GM23338 (cell line): ENCODE data around the gene MAP3K6. TPM values are rescaled to one million over a fixed set of nuclear protein-coding genes. Genes with fewer than 3 reads are reported as not detected.

ENCODE experiments used
- ATAC-seq: fragments of 200-7000 bp; cut with Tn5 transposase; 3 replicates; pipeline ENCODE4 v1.9.1; 2020
- DNase-seq: peaks from one replicate; pipeline ENCODE4 v3.0.0-alpha.2; 2015; ENCODE audit warnings: low spot score
- H2AFZ ChIP-seq: fragments of 200-600 bp; sonication (generic); 2 replicates; pipeline ENCODE4 v1.8.0; 2016; ENCODE audit warnings: antibody characterized with exemption, mild to moderate bottlenecking, moderate library complexity
- H3F3A ChIP-seq: fragments of 200-600 bp; sonication (generic); replicated peaks from 2 replicates; pipeline ENCODE4 v1.8.0; 2017; ENCODE audit warnings: antibody characterized with exemption, mixed run types, low read depth
- H3K27ac ChIP-seq: fragments of 200-600 bp; sonication (generic); 2 replicates; pipeline ENCODE4 v1.6.1; 2016; ENCODE audit warnings: low read depth
- H3K27me3 ChIP-seq: fragments of 200-600 bp; sonication (generic); 2 replicates; pipeline ENCODE4 v1.8.0; 2016; ENCODE audit warnings: mild to moderate bottlenecking, mixed run types, moderate library complexity; ENCODE audit not compliant: insufficient read depth
- H3K36me3 ChIP-seq: fragments of 200-600 bp; sonication (generic); 2 replicates; pipeline ENCODE4 v1.8.0; 2016; ENCODE audit warnings: mild to moderate bottlenecking; ENCODE audit not compliant: insufficient read depth
- H3K4me1 ChIP-seq: fragments of 200-600 bp; sonication (generic); 2 replicates; pipeline ENCODE4 v1.8.0; 2016; ENCODE audit warnings: mild to moderate bottlenecking, moderate library complexity; ENCODE audit not compliant: insufficient read depth
- H3K4me2 ChIP-seq: fragments of 200-600 bp; sonication (generic); 2 replicates; pipeline ENCODE4 v1.7.1; 2017; ENCODE audit warnings: mixed run types
- H3K4me3 ChIP-seq: fragments of 200-600 bp; sonication (generic); 2 replicates; pipeline ENCODE4 v1.6.1; 2016; ENCODE audit warnings: mixed run types
- H3K79me2 ChIP-seq: fragments of 200-600 bp; sonication (generic); replicated peaks from 2 replicates; pipeline ENCODE4 v1.8.0; 2017; ENCODE audit warnings: mild to moderate bottlenecking; ENCODE audit not compliant: insufficient read depth
- H3K9me2 ChIP-seq: fragments of 200-600 bp; sonication (generic); 2 replicates; pipeline ENCODE4 v1.8.0; 2017; ENCODE audit not compliant: insufficient read depth
- H4K20me1 ChIP-seq: fragments of 200-600 bp; sonication (generic); replicated peaks from 2 replicates; pipeline ENCODE4 v1.8.0; 2017; ENCODE audit warnings: mild to moderate bottlenecking; ENCODE audit not compliant: insufficient read depth
- H3K27ac Mint-ChIP-seq: 2 replicates; pipeline ENCODE4 v1.8.0; 2020; ENCODE audit warnings: inconsistent platforms, mild to moderate bottlenecking, moderate library complexity, mixed read lengths
- H3K27me3 Mint-ChIP-seq: 3 replicates; pipeline ENCODE4 v1.8.0; 2022; ENCODE audit warnings: low read depth, mild to moderate bottlenecking, moderate library complexity, mixed read lengths, inconsistent platforms; ENCODE audit not compliant: insufficient read depth, poor library complexity
- H3K36me3 Mint-ChIP-seq: 3 replicates; pipeline ENCODE4 v1.8.0; 2021; ENCODE audit warnings: low read depth, mild to moderate bottlenecking, inconsistent platforms, moderate library complexity, mixed read lengths
- H3K4me1 Mint-ChIP-seq: 3 replicates; pipeline ENCODE4 v1.8.0; 2020; ENCODE audit warnings: mild to moderate bottlenecking, inconsistent platforms, mixed read lengths
- H3K4me3 Mint-ChIP-seq: 3 replicates; pipeline ENCODE4 v1.8.0; 2021; ENCODE audit warnings: moderate library complexity, mild to moderate bottlenecking, inconsistent platforms, mixed read lengths
- H3K9me3 Mint-ChIP-seq: 3 replicates; pipeline ENCODE4 v1.8.0; 2020; ENCODE audit warnings: moderate library complexity, mild to moderate bottlenecking, inconsistent platforms, mixed read lengths
- CREB1 ChIP-seq: fragments of 250-450 bp; sonication (Bioruptor Pico); IDR thresholded peaks from 2 replicates; pipeline ENCODE4 v1.5.0; 2020; ENCODE audit warnings: low read depth, mild to moderate bottlenecking, moderate library complexity
- CTCF ChIP-seq, 2 experiments: fragments of 200-600 bp in 1 of 2; sonication (generic) in 1 of 2; conservative IDR thresholded peaks; 2 replicates each; pipeline versions ENCODE4 v1.5.1 to v1.6.1; 2016 to 2017; ENCODE audit warnings: antibody characterized with exemption in 2 of 2, low read depth in 2 of 2, mild to moderate bottlenecking in 2 of 2, moderate library complexity in 1 of 2
- ETS1 ChIP-seq: IDR thresholded peaks from 2 replicates; pipeline ENCODE4 v1.6.1; 2016; ENCODE audit warnings: antibody characterized with exemption
- EZH2 ChIP-seq: fragments of 200-600 bp; sonication (generic); IDR thresholded peaks from one replicate; pipeline ENCODE4 v1.8.0; 2017; ENCODE audit warnings: antibody characterized with exemption, mild to moderate bottlenecking, low read depth; ENCODE audit not compliant: unreplicated experiment
- EZH2phosphoT487 ChIP-seq: fragments of 200-600 bp; sonication (generic); IDR thresholded peaks from one replicate; pipeline ENCODE4 v1.8.1; 2018; ENCODE audit warnings: antibody characterized with exemption; ENCODE audit not compliant: unreplicated experiment
- JUNB ChIP-seq: IDR thresholded peaks from one replicate; pipeline ENCODE4 v1.6.1; 2016; ENCODE audit warnings: antibody characterized with exemption; ENCODE audit not compliant: unreplicated experiment
- NANOG ChIP-seq: IDR thresholded peaks from 2 replicates; pipeline ENCODE4 v1.6.1; 2016; ENCODE audit warnings: antibody characterized with exemption, borderline replicate concordance
- POLR2AphosphoS5 ChIP-seq: IDR thresholded peaks from 2 replicates; pipeline ENCODE4 v1.6.1; 2016; ENCODE audit warnings: antibody characterized with exemption, low read depth
- REST ChIP-seq: IDR thresholded peaks from one replicate; pipeline ENCODE4 v1.6.1; 2018; ENCODE audit warnings: antibody characterized with exemption; ENCODE audit not compliant: unreplicated experiment
- STAT1 ChIP-seq: IDR thresholded peaks from one replicate; pipeline ENCODE4 v1.6.1; 2016; ENCODE audit warnings: antibody characterized with exemption; ENCODE audit not compliant: unreplicated experiment
- ZNF114 ChIP-seq: fragments of 250-450 bp; sonication (Bioruptor Pico); IDR thresholded peaks from 2 replicates; pipeline ENCODE4 v1.5.0; 2020; ENCODE audit warnings: mild to moderate bottlenecking, moderate library complexity
- ZNF331 ChIP-seq: fragments of 250-450 bp; sonication (Bioruptor Pico); IDR thresholded peaks from 2 replicates; pipeline ENCODE4 v1.5.0; 2020; ENCODE audit warnings: low read depth, mild to moderate bottlenecking, moderate library complexity
- ZNF462 ChIP-seq: fragments of 250-450 bp; sonication (Bioruptor Pico); IDR thresholded peaks from 2 replicates; pipeline ENCODE4 v1.5.0; 2020; ENCODE audit warnings: mild to moderate bottlenecking, moderate library complexity
- polyA plus RNA-seq: library from polyadenylated mRNA; unstranded; fragments of >200 nt; fragmentation: Nextera tagmentation; extraction: Ambion mirVana; gene quantifications from 2 replicates; pipeline ENCODE4 v1.2.1, GENCODE V29; 2016
- total RNA-seq: library from RNA; depleted of rRNA; stranded (reverse); fragments of >200 nt; shearing (Covaris generic); gene quantifications from 2 replicates; pipeline ENCODE4 v1.2.3, GENCODE V29; 2014

Gene MAP3K6
- total and polyA plus RNA-seq, 2 experiments from 2014 or later = 8.2 to 10.6 TPM

- Histone ChIP-seq H2AFZ (no peak overlapping the region), H3F3A (peaks cover 22% of the 10 kb centered on the region), H3K9me2 (no peaks in the 10 kb centered on the region), H4K20me1 (no peaks in the 10 kb centered on the region), H3K27ac (no peak overlapping the region), H3K4me1 (peaks cover 46% of the 10 kb centered on the region), H3K4me3 (no peak overlapping the region), H3K27me3 (no peaks in the 10 kb centered on the region), H3K79me2 (no peaks in the 10 kb centered on the region), H3K4me2 (no peak overlapping the region), H3K36me3 (no peaks in the 10 kb centered on the region)
- no peak overlapping the region for H3K4me3 Mint-ChIP-seq
- H3K27me3 Mint-ChIP-seq = peaks cover 20% of the 10 kb centered on the region
- DNase-seq (no peak), ATAC-seq (no peak)
- H3K36me3 Mint-ChIP-seq = peaks cover 4% of the 10 kb centered on the region; the same call in 1 of the 3 replicates
- H3K9me3 Mint-ChIP-seq = no peaks in the 10 kb centered on the region
- TF ChIP-seq ZNF331 (CRISPR knock-in tag) (no peak), ZNF462 (CRISPR knock-in tag) (no peak), REST (no peak), NANOG (no peak), JUNB (no peak), ZNF114 (CRISPR knock-in tag) (no peak), STAT1 (no peak), CTCF (conservative IDR thresholded peaks at IDR 0.05; ENCODE audit: low read depth in 2 of 2) (no peak), POLR2AphosphoS5 (no peak), EZH2phosphoT487 (no peak), ETS1 (no peak), CREB1 (no peak), EZH2 (no peak)
- no peak overlapping the region for H3K27ac Mint-ChIP-seq
- peaks cover 69% of the 10 kb centered on the region for H3K4me1 Mint-ChIP-seq
These were observed 34.2 kb upstream of the MAP3K6 start for GRCh38 chr1:27400963-27401341.
